Measurements from ENCODE around the gene NOP56. TPM values are rescaled to one million over a fixed set of nuclear protein-coding genes. Genes with fewer than 3 reads are reported as not detected.

The NOP56 gene
- total and polyA plus RNA-seq, 2 of the 4 experiments (the other 2 are of a cell fraction) = 189 to 231 TPM

DNA sequence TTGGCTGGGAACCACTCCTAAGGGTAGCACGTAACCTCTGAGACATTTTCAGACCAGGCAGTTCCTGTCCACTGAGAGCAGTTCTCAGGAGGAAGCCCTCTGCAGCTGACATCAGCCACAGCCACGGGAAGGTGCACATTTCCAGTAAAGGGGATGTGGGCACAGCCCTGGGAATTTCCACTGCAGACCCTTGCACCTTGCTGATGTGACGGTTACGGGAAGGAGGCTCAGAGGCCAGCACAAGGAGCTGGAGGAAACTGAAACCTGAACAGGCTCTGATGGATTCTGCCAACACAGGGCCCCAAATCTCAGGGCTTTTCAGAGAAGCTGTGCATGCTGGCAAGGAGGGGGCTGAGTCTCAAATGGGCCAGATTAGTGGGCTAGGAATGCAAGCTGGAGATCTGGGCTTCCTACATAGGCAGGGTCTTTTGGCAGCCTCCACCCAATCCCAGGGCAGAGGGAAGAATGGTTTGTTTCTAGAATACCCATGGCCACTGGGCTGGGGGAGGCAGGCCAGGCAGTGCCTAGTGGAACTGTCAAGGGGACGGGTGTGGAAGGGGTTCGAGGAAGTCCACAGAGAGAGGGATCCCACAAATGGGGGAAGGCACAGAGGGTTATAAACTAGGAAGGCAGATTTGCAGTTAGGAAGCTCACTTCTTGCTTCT, 54.4 kb downstream of the NOP56 start:
- no peak overlapping the region for H3K18ac ChIP-seq (ENCODE audit: low read depth, low read length)
- H3K4ac ChIP-seq (ENCODE audit: low read depth, low read length) = no peak overlapping the region
- H2BK120ac ChIP-seq (ENCODE audit: low read depth, low read length) = no peak overlapping the region
- H4K5ac ChIP-seq (ENCODE audit: low read depth, low read length) = no peak overlapping the region
- TF ChIP-seq NFE2L2 (IDR thresholded peaks at IDR 0.05; ENCODE audit: low read depth, low read length) (no peak), CEBPB (IDR thresholded peaks at IDR 0.05; ENCODE audit: low read depth, low read length) (no peak), FOS (IDR thresholded peaks at IDR 0.05; ENCODE audit: low read depth, low read length) (no peak), BHLHE40 (IDR thresholded peaks at IDR 0.05; ENCODE audit: low read depth, low read length) (no peak), RAD21 (IDR thresholded peaks at IDR 0.05; ENCODE audit: low read length) (no peak), MAZ (IDR thresholded peaks at IDR 0.05; ENCODE audit: borderline replicate concordance, low read depth, low read length) (no peak), RFX5 (IDR thresholded peaks at IDR 0.05; ENCODE audit: low read depth, low read length) (no peak), SMC3 (IDR thresholded peaks at IDR 0.05; ENCODE audit: low read depth, low read length) (no peak), USF2 (IDR thresholded peaks at IDR 0.05; ENCODE audit: low read depth, low read length) (no peak), MXI1 (IDR thresholded peaks at IDR 0.05; ENCODE audit: borderline replicate concordance, low read depth, low read length) (no peak), POLR2A (IDR thresholded peaks at IDR 0.05; ENCODE audit: low read depth, low read length) (no peak), MAFK (IDR thresholded peaks at IDR 0.05; ENCODE audit: low read depth, low read length) (no peak), RCOR1 (IDR thresholded peaks at IDR 0.05; ENCODE audit: insufficient replicate concordance, low read length) (no peak), CHD1 (IDR thresholded peaks at IDR 0.05; ENCODE audit: low read depth, low read length) (no peak)
- TF ChIP-seq, protein P1, sequence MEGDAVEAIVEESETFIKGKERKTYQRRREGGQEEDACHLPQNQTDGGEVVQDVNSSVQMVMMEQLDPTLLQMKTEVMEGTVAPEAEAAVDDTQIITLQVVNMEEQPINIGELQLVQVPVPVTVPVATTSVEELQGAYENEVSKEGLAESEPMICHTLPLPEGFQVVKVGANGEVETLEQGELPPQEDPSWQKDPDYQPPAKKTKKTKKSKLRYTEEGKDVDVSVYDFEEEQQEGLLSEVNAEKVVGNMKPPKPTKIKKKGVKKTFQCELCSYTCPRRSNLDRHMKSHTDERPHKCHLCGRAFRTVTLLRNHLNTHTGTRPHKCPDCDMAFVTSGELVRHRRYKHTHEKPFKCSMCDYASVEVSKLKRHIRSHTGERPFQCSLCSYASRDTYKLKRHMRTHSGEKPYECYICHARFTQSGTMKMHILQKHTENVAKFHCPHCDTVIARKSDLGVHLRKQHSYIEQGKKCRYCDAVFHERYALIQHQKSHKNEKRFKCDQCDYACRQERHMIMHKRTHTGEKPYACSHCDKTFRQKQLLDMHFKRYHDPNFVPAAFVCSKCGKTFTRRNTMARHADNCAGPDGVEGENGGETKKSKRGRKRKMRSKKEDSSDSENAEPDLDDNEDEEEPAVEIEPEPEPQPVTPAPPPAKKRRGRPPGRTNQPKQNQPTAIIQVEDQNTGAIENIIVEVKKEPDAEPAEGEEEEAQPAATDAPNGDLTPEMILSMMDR (conservative IDR thresholded peaks at IDR 0.05; ENCODE audit: low read depth, low read length) = no peak
- TF ChIP-seq, protein P2, sequence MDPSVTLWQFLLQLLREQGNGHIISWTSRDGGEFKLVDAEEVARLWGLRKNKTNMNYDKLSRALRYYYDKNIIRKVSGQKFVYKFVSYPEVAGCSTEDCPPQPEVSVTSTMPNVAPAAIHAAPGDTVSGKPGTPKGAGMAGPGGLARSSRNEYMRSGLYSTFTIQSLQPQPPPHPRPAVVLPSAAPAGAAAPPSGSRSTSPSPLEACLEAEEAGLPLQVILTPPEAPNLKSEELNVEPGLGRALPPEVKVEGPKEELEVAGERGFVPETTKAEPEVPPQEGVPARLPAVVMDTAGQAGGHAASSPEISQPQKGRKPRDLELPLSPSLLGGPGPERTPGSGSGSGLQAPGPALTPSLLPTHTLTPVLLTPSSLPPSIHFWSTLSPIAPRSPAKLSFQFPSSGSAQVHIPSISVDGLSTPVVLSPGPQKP (IDR thresholded peaks at IDR 0.05; ENCODE audit: borderline replicate concordance, low read depth, low read length) = no peak
- H3K56ac ChIP-seq (ENCODE audit: extremely low read depth, insufficient read depth, low read length) = no peak overlapping the region
- dilution Hi-C loops (cut with HindIII; ENCODE audit: low sequenced_read_pairs, unreplicated experiment) (no loop called here), in situ Hi-C loops (cut with MboI; ENCODE audit: low sequenced_read_pairs) (no loop called here), intact Hi-C loops (cut with micrococcal nuclease) (no loop called here)
- no peak overlapping the region for H4K91ac ChIP-seq (ENCODE audit: insufficient read depth, low read depth, low read length)
- H3K9me1 ChIP-seq (ENCODE audit: insufficient read depth, low read length) = no peaks in the 10 kb centered on the region
- H3K4me2 ChIP-seq (ENCODE audit: low read depth, low read length) = no peak overlapping the region
- H3K14ac ChIP-seq (replicated peaks; ENCODE audit: low read depth, low read length) = no peak overlapping the region
- no peak for DNase-seq
- H3K9me3 ChIP-seq (ENCODE audit: control insufficient read depth, insufficient read depth, low read length) = no peaks in the 10 kb centered on the region
- H3K4me1 ChIP-seq (ENCODE audit: control insufficient read depth, insufficient read depth, low read length) = no peaks in the 10 kb centered on the region
- no peak overlapping the region for H2BK15ac ChIP-seq (ENCODE audit: low read depth, low read length)
- ChIA-PET POLR2A (ENCODE audit: unreplicated experiment) (interaction anchor here (0.5 kb wide), 2 partner anchors 10 to 18 kb away, joined by 3 read pairs; no protein-coding TSS in a partner anchor), CTCF (no interaction called here)
- peaks cover 30% of the 10 kb centered on the region for H3K27me3 ChIP-seq (ENCODE audit: control insufficient read depth, insufficient read depth, low read length)
- H2BK20ac ChIP-seq (ENCODE audit: low read depth, low read length) = no peak overlapping the region
- H3K23ac ChIP-seq (ENCODE audit: low read depth, low read length) = no peak overlapping the region
- 74% methylated on average over 5 of the region's 6 CpGs; no CpG with 5 or more reads in 1 of the 2 experiments for WGBS, 2 experiments (ENCODE audit: extremely low coverage in 2 of 2, insufficient read length in 1 of 2)
- no peaks in the 10 kb centered on the region for H3K79me1 ChIP-seq (ENCODE audit: low read depth in 1 of 2, low read length in 2 of 2)
- no TSS peak for BruUV-seq (replicated peaks)
- H3K9ac ChIP-seq (ENCODE audit: low read depth, low read length) = no peak overlapping the region
- no peak overlapping the region for H3K4me3 ChIP-seq (ENCODE audit: insufficient read depth, low read depth, low read length)
- H4K8ac ChIP-seq (ENCODE audit: low read depth in 2 of 2, low read length in 2 of 2) = no peak overlapping the region
- no peaks in the 10 kb centered on the region for H3K36me3 ChIP-seq (ENCODE audit: control insufficient read depth, insufficient read depth, low read length)
- H4K20me1 ChIP-seq (ENCODE audit: insufficient read depth, low read length) = no peaks in the 10 kb centered on the region
- no peak overlapping the region for H2AK9ac ChIP-seq (replicated peaks; ENCODE audit: low read depth, low read length, poor library complexity)
- ATAC-seq (ENCODE audit: low read depth) = no peak
- H2BK5ac ChIP-seq (ENCODE audit: low read depth, low read length, poor library complexity, severe bottlenecking) = no peak overlapping the region
- H3K27ac ChIP-seq (ENCODE audit: insufficient read depth, low read length) = no peak overlapping the region
- no peak overlapping the region for H2AFZ ChIP-seq (replicated peaks; ENCODE audit: low read length, poor library complexity)
- H2AK5ac ChIP-seq (ENCODE audit: low read depth, low read length) = no peak overlapping the region
